Astrocyte (in vitro differentiated cells and primary cell): Measurements from ENCODE around the gene VEGFB. TPM values are rescaled to one million over a fixed set of nuclear protein-coding genes. Genes with fewer than 3 reads are reported as not detected.

ENCODE experiments used
- DNase-seq: peaks from one replicate; pipeline ENCODE4 v3.0.0-alpha.2; 2010; ENCODE audit warnings: low read depth
- FAIRE-seq: peaks from 2 replicates; lab custom pipeline; 2011; peaks lifted over from hg19 to GRCh38; lab: Jason Lieb, UNC
- H2AFZ ChIP-seq: 2 replicates; pipeline ENCODE4 v1.6.0; 2012; ENCODE audit warnings: low read depth, low read length, inconsistent platforms
- H3K27ac ChIP-seq: 2 replicates; pipeline ENCODE4 v1.5.1; 2011; ENCODE audit warnings: low read depth, low read length, inconsistent platforms
- H3K27me3 ChIP-seq: 2 replicates; pipeline ENCODE4 v1.6.0; 2011; ENCODE audit warnings: low read length, inconsistent platforms; ENCODE audit not compliant: insufficient read depth
- H3K36me3 ChIP-seq: 2 replicates; pipeline ENCODE4 v1.5.1; 2011; ENCODE audit warnings: low read length, inconsistent platforms; ENCODE audit not compliant: insufficient read depth
- H3K4me1 ChIP-seq: 2 replicates; pipeline ENCODE4 v1.5.1; 2011; ENCODE audit warnings: low read length, inconsistent platforms; ENCODE audit not compliant: insufficient read depth
- H3K4me2 ChIP-seq: 2 replicates; pipeline ENCODE4 v1.6.0; 2012; ENCODE audit warnings: low read length, inconsistent platforms
- H3K4me3 ChIP-seq: 2 replicates; pipeline ENCODE4 v1.5.1; 2011; ENCODE audit warnings: low read depth, mild to moderate bottlenecking, low read length, inconsistent platforms; ENCODE audit not compliant: insufficient read depth
- H3K79me2 ChIP-seq: 2 replicates; pipeline ENCODE4 v1.6.0; 2012; ENCODE audit warnings: mild to moderate bottlenecking, low read length, inconsistent platforms; ENCODE audit not compliant: insufficient read depth
- H3K9ac ChIP-seq: 2 replicates; pipeline ENCODE4 v1.6.0; 2012; ENCODE audit warnings: mild to moderate bottlenecking, low read length, inconsistent platforms
- H3K9me3 ChIP-seq: 2 replicates; pipeline ENCODE4 v1.5.1; 2012; ENCODE audit warnings: low read depth, mild to moderate bottlenecking, low read length, inconsistent platforms; ENCODE audit not compliant: insufficient read depth
- H4K20me1 ChIP-seq: 2 replicates; pipeline ENCODE4 v1.6.0; 2012; ENCODE audit warnings: low read length, inconsistent platforms; ENCODE audit not compliant: insufficient read depth
- H3K27ac Mint-ChIP-seq: one replicate; pipeline ENCODE4 v1.8.0; 2021; ENCODE audit warnings: mild to moderate bottlenecking, mixed read lengths; ENCODE audit not compliant: unreplicated experiment
- H3K27me3 Mint-ChIP-seq: one replicate; pipeline ENCODE4 v1.8.0; 2021; ENCODE audit warnings: low read depth, mixed read lengths; ENCODE audit not compliant: unreplicated experiment
- H3K36me3 Mint-ChIP-seq: one replicate; pipeline ENCODE4 v1.8.0; 2021; ENCODE audit warnings: low read depth, mixed read lengths; ENCODE audit not compliant: unreplicated experiment
- H3K4me1 Mint-ChIP-seq: one replicate; pipeline ENCODE4 v1.8.0; 2021; ENCODE audit warnings: low read depth, mixed read lengths; ENCODE audit not compliant: unreplicated experiment
- H3K4me3 Mint-ChIP-seq: one replicate; pipeline ENCODE4 v1.8.0; 2021; ENCODE audit warnings: mild to moderate bottlenecking, moderate library complexity, mixed read lengths; ENCODE audit not compliant: unreplicated experiment
- H3K9me3 Mint-ChIP-seq: one replicate; pipeline ENCODE4 v1.8.0; 2021; ENCODE audit warnings: mild to moderate bottlenecking, mixed read lengths; ENCODE audit not compliant: unreplicated experiment
- EZH2 ChIP-seq: IDR thresholded peaks from 2 replicates; pipeline ENCODE4 v1.6.1; 2012; ENCODE audit warnings: mild to moderate bottlenecking, low read length, inconsistent platforms; ENCODE audit not compliant: insufficient read depth
- total RNA-seq: library from RNA; stranded (reverse); gene quantifications from 2 replicates; pipeline ENCODE4 v1.2.1, GENCODE V29; 2021
- TF ChIP-seq, protein P1 (sequence below): IDR thresholded peaks from 2 replicates; pipeline ENCODE4 v1.5.1; 2011; ENCODE audit warnings: low read depth, mild to moderate bottlenecking, inconsistent platforms, low read length, moderate library complexity; ENCODE audit not compliant: insufficient read depth

Gene VEGFB
- total RNA-seq, 1 donor from 2014 or later, result 30.4 TPM

DNA sequence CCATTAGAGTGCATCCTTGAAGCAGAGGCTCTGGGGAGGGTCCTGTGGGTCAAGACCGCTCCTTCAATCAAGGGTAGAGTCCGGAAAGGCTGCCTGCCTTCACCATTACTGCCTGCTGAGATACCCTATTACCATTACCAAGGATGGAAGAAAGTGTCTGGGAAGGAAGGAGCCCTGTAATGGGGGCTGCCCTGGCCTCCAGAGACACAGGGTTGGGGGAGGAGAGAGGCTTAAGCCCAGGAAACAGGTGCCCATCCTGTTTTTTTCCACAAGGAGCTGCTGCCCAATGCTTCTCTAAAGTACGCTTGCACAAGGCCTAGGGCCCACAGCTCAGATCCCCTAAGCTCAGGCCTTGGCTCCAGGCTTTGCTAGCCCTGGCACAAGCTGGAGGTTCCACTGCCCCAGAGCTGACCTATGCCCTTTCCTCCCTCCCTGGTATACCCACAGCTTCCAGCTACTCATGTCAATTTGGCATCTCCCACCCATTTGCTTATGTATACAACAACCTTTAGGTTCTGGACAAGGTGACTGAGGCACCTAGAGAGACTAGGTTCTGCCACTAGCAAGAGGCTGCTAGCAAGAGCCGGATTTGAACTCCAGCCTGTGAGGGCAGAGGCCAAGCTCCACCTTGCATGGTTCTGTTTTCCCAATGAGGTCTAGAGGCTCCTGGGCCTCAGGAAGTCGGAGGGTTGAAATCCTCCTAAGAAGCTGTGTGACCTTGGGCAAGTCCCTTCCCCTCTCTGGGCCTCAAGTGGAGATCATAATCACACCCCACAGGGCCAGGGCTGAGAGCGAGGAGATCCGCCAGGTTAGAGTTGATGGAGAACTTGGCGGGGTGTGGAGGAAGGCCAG is 15.4 kb downstream of the VEGFB start:
- Histone ChIP-seq H4K20me1 (peaks cover 35% of the 10 kb centered on the region), H3K27me3 (no peaks in the 10 kb centered on the region), H3K9ac (no peak overlapping the region), H3K9me3 (no peaks in the 10 kb centered on the region), H2AFZ (no peak overlapping the region), H3K36me3 (no peaks in the 10 kb centered on the region), H3K4me1 (peaks cover 27% of the 10 kb centered on the region), H3K27ac (no peak overlapping the region), H3K4me3 (no peak overlapping the region), H3K4me2 (no peak overlapping the region), H3K79me2 (peaks cover 45% of the 10 kb centered on the region)
- Mint-ChIP-seq H3K36me3 (peaks cover 3% of the 10 kb centered on the region), H3K27ac (no peak overlapping the region), H3K27me3 (no peaks in the 10 kb centered on the region), H3K4me1 (peaks cover 9% of the 10 kb centered on the region), H3K4me3 (peak overlapping the region; percentile 67), H3K9me3 (no peaks in the 10 kb centered on the region)
- no peak for TF ChIP-seq EZH2
- TF ChIP-seq, protein P1, sequence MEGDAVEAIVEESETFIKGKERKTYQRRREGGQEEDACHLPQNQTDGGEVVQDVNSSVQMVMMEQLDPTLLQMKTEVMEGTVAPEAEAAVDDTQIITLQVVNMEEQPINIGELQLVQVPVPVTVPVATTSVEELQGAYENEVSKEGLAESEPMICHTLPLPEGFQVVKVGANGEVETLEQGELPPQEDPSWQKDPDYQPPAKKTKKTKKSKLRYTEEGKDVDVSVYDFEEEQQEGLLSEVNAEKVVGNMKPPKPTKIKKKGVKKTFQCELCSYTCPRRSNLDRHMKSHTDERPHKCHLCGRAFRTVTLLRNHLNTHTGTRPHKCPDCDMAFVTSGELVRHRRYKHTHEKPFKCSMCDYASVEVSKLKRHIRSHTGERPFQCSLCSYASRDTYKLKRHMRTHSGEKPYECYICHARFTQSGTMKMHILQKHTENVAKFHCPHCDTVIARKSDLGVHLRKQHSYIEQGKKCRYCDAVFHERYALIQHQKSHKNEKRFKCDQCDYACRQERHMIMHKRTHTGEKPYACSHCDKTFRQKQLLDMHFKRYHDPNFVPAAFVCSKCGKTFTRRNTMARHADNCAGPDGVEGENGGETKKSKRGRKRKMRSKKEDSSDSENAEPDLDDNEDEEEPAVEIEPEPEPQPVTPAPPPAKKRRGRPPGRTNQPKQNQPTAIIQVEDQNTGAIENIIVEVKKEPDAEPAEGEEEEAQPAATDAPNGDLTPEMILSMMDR, result no peak
- no peak for FAIRE-seq
- DNase-seq, result no peak

DNA sequence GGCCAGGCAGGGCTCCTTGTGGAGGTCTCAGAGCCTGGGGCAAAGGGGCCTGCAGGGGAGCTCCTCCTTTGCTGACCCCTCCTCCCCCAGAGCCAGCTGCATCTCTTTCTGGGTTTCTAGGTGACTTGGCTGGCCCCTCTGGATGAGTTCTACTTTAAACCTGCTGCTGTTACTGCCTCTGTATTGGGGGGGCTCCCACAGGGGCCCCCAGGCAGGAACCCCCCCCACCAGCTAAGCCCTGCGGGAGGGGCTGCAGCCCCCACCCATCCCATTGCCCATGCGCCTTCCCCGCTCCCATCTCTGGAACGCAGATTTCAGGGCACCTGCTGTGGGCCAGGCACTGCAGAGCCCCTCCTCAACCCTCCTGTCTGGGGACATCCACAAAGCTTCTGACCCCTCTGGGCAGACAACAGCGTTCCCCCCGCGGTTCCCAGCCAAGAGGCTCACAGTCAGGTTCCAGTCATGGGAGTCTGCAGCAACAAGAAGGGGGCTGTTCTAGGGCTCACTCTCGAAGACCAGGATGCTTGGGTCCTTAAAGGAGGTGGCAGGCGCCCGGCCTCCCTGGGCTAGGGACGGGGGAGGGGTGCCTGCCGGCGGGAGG is 16.1 kb downstream of the VEGFB start:
- Histone ChIP-seq H3K4me2 (peak overlapping the region; percentile 99), H3K9me3 (no peaks in the 10 kb centered on the region), H3K27ac (no peak overlapping the region), H3K27me3 (no peaks in the 10 kb centered on the region), H3K79me2 (peaks cover 37% of the 10 kb centered on the region), H3K4me1 (peaks cover 22% of the 10 kb centered on the region), H4K20me1 (peaks cover 28% of the 10 kb centered on the region), H3K9ac (peak overlapping the region; percentile 88), H3K4me3 (peak overlapping the region; percentile 58), H3K36me3 (peaks cover 3% of the 10 kb centered on the region), H2AFZ (peak overlapping the region; percentile 78)
- no peak for DNase-seq
- no peak for FAIRE-seq
- Mint-ChIP-seq H3K4me1 (peaks cover 9% of the 10 kb centered on the region), H3K4me3 (peak overlapping the region; percentile 88), H3K27ac (no peak overlapping the region), H3K9me3 (no peaks in the 10 kb centered on the region), H3K27me3 (no peaks in the 10 kb centered on the region), H3K36me3 (peaks cover 7% of the 10 kb centered on the region)
- TF ChIP-seq, protein P1, result no peak
- no peak for TF ChIP-seq EZH2
